ENCODE measurements around the gene PCDH9.

DNA sequence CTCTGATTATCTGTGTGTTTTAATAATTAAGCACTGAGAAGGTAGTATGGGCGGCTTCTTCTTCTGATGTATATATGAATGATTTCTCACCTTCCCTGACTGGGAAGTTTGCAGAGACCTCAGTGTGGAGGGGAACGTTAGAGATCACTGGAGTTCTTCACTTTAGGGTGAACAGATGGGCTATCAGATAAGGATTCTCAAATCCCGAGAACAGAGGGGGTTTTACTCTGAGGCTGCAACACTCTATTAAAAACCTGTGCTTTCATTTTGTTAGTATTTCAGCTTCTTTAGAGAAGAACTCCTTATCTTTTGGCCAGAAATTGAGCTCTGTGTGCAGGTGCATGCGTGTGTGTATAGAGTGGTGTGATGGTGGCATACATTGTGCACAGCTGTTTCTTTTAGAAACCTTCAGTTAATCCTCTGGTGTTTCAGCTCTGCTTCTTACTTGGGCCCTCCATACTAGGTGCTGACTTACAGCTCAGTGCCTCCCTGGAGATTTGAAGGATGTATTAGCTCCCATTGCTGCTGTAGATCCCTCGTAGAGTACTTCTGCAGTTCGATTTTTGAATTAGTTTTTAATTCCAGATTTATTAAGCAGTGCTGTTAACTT is 45.3 kb upstream of the PCDH9 start:
- TF ChIP-seq EZH2 (IDR thresholded peaks at IDR 0.05) (no peak), POLR2AphosphoS5 (IDR thresholded peaks at IDR 0.05; ENCODE audit: borderline replicate concordance, low read depth, low read length) (no peak), FOXP2 (optimal IDR thresholded peaks at IDR 0.05; ENCODE audit: control extremely low read depth, extremely low read length, insufficient read depth) (no peak)
